Karpas-422 (cell line): ENCODE data around the gene LAP3. TPM values are rescaled to one million over a fixed set of nuclear protein-coding genes. Genes with fewer than 3 reads are reported as not detected.

Experiments used
- DNase-seq: peaks from one replicate; pipeline ENCODE4 v3.0.0-alpha.2; 2015
- H2AFZ ChIP-seq: fragments of 200-600 bp; sonication (generic); 2 replicates; pipeline ENCODE4 v1.6.1; 2014; ENCODE audit warnings: antibody characterized with exemption, low read length, mixed read lengths
- H3K27ac ChIP-seq: fragments of 200-600 bp; sonication (generic); 2 replicates; pipeline ENCODE4 v1.5.1; 2014; ENCODE audit warnings: mild to moderate bottlenecking, low read length, moderate library complexity
- H3K27me3 ChIP-seq: fragments of 200-600 bp; sonication (generic); 2 replicates; pipeline ENCODE4 v1.6.1; 2014; ENCODE audit warnings: low read length, mixed read lengths
- H3K36me3 ChIP-seq: fragments of 200-600 bp; sonication (generic); 2 replicates; pipeline ENCODE4 v1.6.1; 2014; ENCODE audit warnings: low read length, mixed read lengths; ENCODE audit not compliant: insufficient read depth
- H3K4me1 ChIP-seq: fragments of 200-600 bp; sonication (generic); 2 replicates; pipeline ENCODE4 v1.6.1; 2014; ENCODE audit warnings: mild to moderate bottlenecking, low read length, mixed read lengths
- H3K4me2 ChIP-seq: fragments of 200-600 bp; sonication (generic); 2 replicates; pipeline ENCODE4 v1.6.1; 2014; ENCODE audit warnings: low read length, low read depth, mild to moderate bottlenecking; ENCODE audit not compliant: poor library complexity, severe bottlenecking
- H3K4me3 ChIP-seq: fragments of 200-600 bp; sonication (generic); 2 replicates; pipeline ENCODE4 v1.5.1; 2014; ENCODE audit warnings: mild to moderate bottlenecking, antibody characterized with exemption, low read length, mixed read lengths
- H3K79me2 ChIP-seq: fragments of 200-600 bp; sonication (generic); 2 replicates; pipeline ENCODE4 v1.6.1; 2014; ENCODE audit warnings: mild to moderate bottlenecking, low read length, mixed read lengths
- H3K9ac ChIP-seq: fragments of 200-600 bp; sonication (generic); 2 replicates; pipeline ENCODE4 v1.6.0; 2014; ENCODE audit warnings: low read length
- H3K9me2 ChIP-seq: fragments of 200-600 bp; sonication (generic), shearing (Covaris generic); replicated peaks from 2 replicates; pipeline ENCODE4 v1.6.0; 2014; ENCODE audit warnings: mild to moderate bottlenecking, low read length, moderate library complexity; ENCODE audit not compliant: insufficient read depth
- H3K9me3 ChIP-seq: fragments of 300-700, 200-600 bp; sonication (generic); 2 replicates; pipeline ENCODE4 v1.6.1; 2014; ENCODE audit warnings: low read length, mixed read lengths
- H4K20me1 ChIP-seq: fragments of 200-600 bp; sonication (generic); 2 replicates; pipeline ENCODE4 v1.6.1; 2014; ENCODE audit warnings: mild to moderate bottlenecking, antibody characterized with exemption, low read length, low read depth; ENCODE audit not compliant: insufficient read depth
- total RNA-seq: library from RNA; depleted of rRNA; stranded (reverse); fragments of >200 nt; shearing (Covaris generic); gene quantifications from 2 replicates; pipeline ENCODE4 v1.2.3, GENCODE V29; 2014; ENCODE audit warnings: low replicate concordance

LAP3 gene
- total RNA-seq, 1 experiment from 2014 or later, result 146 TPM

GRCh38 chr4:17635056-17635455, 58.1 kb downstream of the LAP3 start:
- Histone ChIP-seq H2AFZ (no peak overlapping the region), H3K4me2 (no peak overlapping the region), H4K20me1 (no peaks in the 10 kb centered on the region), H3K4me1 (peaks cover 7% of the 10 kb centered on the region), H3K9me3 (no peaks in the 10 kb centered on the region), H3K9ac (no peak overlapping the region), H3K79me2 (no peaks in the 10 kb centered on the region), H3K36me3 (peaks cover 12% of the 10 kb centered on the region), H3K27me3 (no peaks in the 10 kb centered on the region), H3K9me2 (no peaks in the 10 kb centered on the region), H3K4me3 (no peak overlapping the region), H3K27ac (no peak overlapping the region)
- DNase-seq, result no peak

- no peak overlapping the region for H2AFZ ChIP-seq
- H4K20me1 ChIP-seq, result no peaks in the 10 kb centered on the region
- no peaks in the 10 kb centered on the region for H3K27me3 ChIP-seq
- no peak overlapping the region for H3K4me2 ChIP-seq
- H3K9me2 ChIP-seq, result no peaks in the 10 kb centered on the region
- no peak overlapping the region for H3K9ac ChIP-seq
- no peak for DNase-seq
- H3K79me2 ChIP-seq, result no peaks in the 10 kb centered on the region
- peaks cover 5% of the 10 kb centered on the region for H3K36me3 ChIP-seq
- H3K4me3 ChIP-seq, result no peak overlapping the region
- no peaks in the 10 kb centered on the region for H3K9me3 ChIP-seq
- H3K4me1 ChIP-seq, result peaks cover 7% of the 10 kb centered on the region
- no peak overlapping the region for H3K27ac ChIP-seq
Observed at GRCh38 chr4:17636341-17636695, 59.3 kb downstream of the LAP3 start.

GRCh38 chr4:17636696-17637622, 60.0 kb downstream of the LAP3 start:
- no peaks in the 10 kb centered on the region for H3K79me2 ChIP-seq
- DNase-seq, result peak; percentile 95
- no peak overlapping the region for H3K4me2 ChIP-seq
- H3K36me3 ChIP-seq, result no peaks in the 10 kb centered on the region; the same call in 1 of the 2 replicates
- no peak overlapping the region for H3K4me3 ChIP-seq
- H2AFZ ChIP-seq, result no peak overlapping the region
- H3K9me2 ChIP-seq, result no peaks in the 10 kb centered on the region
- H3K27me3 ChIP-seq, result no peaks in the 10 kb centered on the region
- no peak overlapping the region for H3K27ac ChIP-seq
- no peaks in the 10 kb centered on the region for H3K9me3 ChIP-seq
- H3K4me1 ChIP-seq, result peaks cover 7% of the 10 kb centered on the region
- H4K20me1 ChIP-seq, result no peaks in the 10 kb centered on the region
- H3K9ac ChIP-seq, result no peak overlapping the region

- no peak for DNase-seq
- peaks cover 7% of the 10 kb centered on the region for H3K4me1 ChIP-seq
- H3K27me3 ChIP-seq, result no peaks in the 10 kb centered on the region
- H3K9me2 ChIP-seq, result no peaks in the 10 kb centered on the region
- H3K4me3 ChIP-seq, result no peak overlapping the region
- no peak overlapping the region for H3K27ac ChIP-seq
- H2AFZ ChIP-seq, result no peak overlapping the region
- H3K9me3 ChIP-seq, result no peaks in the 10 kb centered on the region
- H4K20me1 ChIP-seq, result no peaks in the 10 kb centered on the region
- no peaks in the 10 kb centered on the region for H3K36me3 ChIP-seq
- H3K4me2 ChIP-seq, result no peak overlapping the region
- no peak overlapping the region for H3K9ac ChIP-seq
- H3K79me2 ChIP-seq, result no peaks in the 10 kb centered on the region
Observed at GRCh38 chr4:17639136-17639535, 62.1 kb downstream of the LAP3 start.

- Histone ChIP-seq H3K9me3 (no peaks in the 10 kb centered on the region), H3K36me3 (no peaks in the 10 kb centered on the region), H3K9ac (no peak overlapping the region), H4K20me1 (no peaks in the 10 kb centered on the region), H3K4me2 (no peak overlapping the region), H3K4me1 (no peaks in the 10 kb centered on the region), H3K27me3 (no peaks in the 10 kb centered on the region), H3K9me2 (no peaks in the 10 kb centered on the region), H3K27ac (no peak overlapping the region), H3K79me2 (no peaks in the 10 kb centered on the region), H3K4me3 (no peak overlapping the region), H2AFZ (no peak overlapping the region)
- no peak for DNase-seq
Observed at GRCh38 chr4:17642398-17642783, 65.4 kb downstream of the LAP3 start.

- Histone ChIP-seq H3K36me3 (no peaks in the 10 kb centered on the region), H3K4me2 (no peak overlapping the region), H3K4me3 (no peak overlapping the region), H3K9ac (no peak overlapping the region), H3K4me1 (peaks cover 4% of the 10 kb centered on the region; the same call in 1 of the 2 replicates), H3K9me2 (no peaks in the 10 kb centered on the region), H3K27ac (no peak overlapping the region), H3K9me3 (no peaks in the 10 kb centered on the region), H3K27me3 (no peaks in the 10 kb centered on the region), H3K79me2 (no peaks in the 10 kb centered on the region), H4K20me1 (no peaks in the 10 kb centered on the region), H2AFZ (no peak overlapping the region)
- no peak for DNase-seq
Observed at GRCh38 chr4:17646693-17647092, 69.7 kb downstream of the LAP3 start.

- Histone ChIP-seq H3K4me1 (peaks cover 4% of the 10 kb centered on the region; the same call in 1 of the 2 replicates), H3K9me3 (no peaks in the 10 kb centered on the region), H3K9me2 (no peaks in the 10 kb centered on the region), H3K36me3 (no peaks in the 10 kb centered on the region), H3K4me3 (no peak overlapping the region), H2AFZ (no peak overlapping the region), H3K27ac (no peak overlapping the region), H3K4me2 (no peak overlapping the region), H3K9ac (no peak overlapping the region), H3K79me2 (no peaks in the 10 kb centered on the region), H3K27me3 (no peaks in the 10 kb centered on the region), H4K20me1 (no peaks in the 10 kb centered on the region)
- DNase-seq, result no peak
Observed at GRCh38 chr4:17647176-17647806, 70.3 kb downstream of the LAP3 start.

DNA sequence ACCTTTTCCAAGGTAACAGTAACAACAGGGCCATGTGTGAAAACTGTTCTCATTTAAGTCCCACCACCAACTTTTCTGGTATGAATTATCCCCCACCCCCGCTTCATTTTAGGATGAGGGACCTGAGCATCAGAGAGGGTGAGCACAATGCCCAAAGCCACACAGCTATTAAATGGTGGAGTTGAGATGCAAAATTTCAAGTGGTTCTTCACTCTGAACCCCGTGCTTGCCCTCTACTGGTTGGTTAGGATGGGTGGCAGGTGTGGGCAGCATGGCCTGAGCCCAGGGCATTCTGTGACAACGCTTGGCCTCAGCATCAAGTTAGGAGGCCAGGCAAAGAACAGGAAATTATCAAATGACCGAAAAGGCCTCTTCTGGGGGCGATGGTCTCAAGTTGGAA, 70.9 kb downstream of the LAP3 start:
- H3K9ac ChIP-seq, result no peak overlapping the region
- no peaks in the 10 kb centered on the region for H3K79me2 ChIP-seq
- no peaks in the 10 kb centered on the region for H3K9me2 ChIP-seq
- H3K27ac ChIP-seq, result no peak overlapping the region
- H3K4me2 ChIP-seq, result no peak overlapping the region
- H3K4me3 ChIP-seq, result no peak overlapping the region
- no peaks in the 10 kb centered on the region for H3K36me3 ChIP-seq
- H3K4me1 ChIP-seq, result peaks cover 4% of the 10 kb centered on the region; the same call in 1 of the 2 replicates
- H3K27me3 ChIP-seq, result no peaks in the 10 kb centered on the region
- no peak overlapping the region for H2AFZ ChIP-seq
- peak; percentile 67 for DNase-seq
- no peaks in the 10 kb centered on the region for H3K9me3 ChIP-seq
- no peaks in the 10 kb centered on the region for H4K20me1 ChIP-seq
